ENCODE results near the gene RTEL1.
A peak's percentile ranks its signal among the peaks of the same experiment; 100 is the strongest.

RTEL1 gene

DNA sequence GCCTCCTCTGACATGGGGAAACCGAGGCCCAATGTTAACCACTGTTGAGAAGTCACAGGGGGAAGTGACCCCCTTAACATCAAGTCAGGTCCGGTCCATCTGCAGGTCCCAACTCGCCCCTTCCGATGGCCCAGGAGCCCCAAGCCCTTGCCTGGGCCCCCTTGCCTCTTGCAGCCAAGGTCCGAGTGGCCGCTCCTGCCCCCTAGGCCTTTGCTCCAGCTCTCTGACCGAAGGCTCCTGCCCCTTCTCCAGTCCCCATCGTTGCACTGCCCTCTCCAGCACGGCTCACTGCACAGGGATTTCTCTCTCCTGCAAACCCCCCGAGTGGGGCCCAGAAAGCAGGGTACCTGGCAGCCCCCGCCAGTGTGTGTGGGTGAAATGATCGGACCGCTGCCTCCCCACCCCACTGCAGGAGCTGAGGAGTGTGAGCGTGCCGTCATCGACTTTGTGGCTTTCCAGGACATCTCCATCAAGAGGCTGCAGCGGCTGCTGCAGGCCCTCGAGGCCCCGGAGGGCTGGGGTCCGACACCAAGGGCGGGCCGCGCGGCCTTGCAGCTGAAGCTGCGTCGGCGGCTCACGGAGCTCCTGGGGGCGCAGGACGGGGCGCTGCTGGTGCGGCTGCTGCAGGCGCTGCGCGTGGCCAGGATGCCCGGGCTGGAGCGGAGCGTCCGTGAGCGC is 39.9 kb downstream of the RTEL1 start:
- no peak for DNase-seq (ENCODE audit: low read depth)

DNA sequence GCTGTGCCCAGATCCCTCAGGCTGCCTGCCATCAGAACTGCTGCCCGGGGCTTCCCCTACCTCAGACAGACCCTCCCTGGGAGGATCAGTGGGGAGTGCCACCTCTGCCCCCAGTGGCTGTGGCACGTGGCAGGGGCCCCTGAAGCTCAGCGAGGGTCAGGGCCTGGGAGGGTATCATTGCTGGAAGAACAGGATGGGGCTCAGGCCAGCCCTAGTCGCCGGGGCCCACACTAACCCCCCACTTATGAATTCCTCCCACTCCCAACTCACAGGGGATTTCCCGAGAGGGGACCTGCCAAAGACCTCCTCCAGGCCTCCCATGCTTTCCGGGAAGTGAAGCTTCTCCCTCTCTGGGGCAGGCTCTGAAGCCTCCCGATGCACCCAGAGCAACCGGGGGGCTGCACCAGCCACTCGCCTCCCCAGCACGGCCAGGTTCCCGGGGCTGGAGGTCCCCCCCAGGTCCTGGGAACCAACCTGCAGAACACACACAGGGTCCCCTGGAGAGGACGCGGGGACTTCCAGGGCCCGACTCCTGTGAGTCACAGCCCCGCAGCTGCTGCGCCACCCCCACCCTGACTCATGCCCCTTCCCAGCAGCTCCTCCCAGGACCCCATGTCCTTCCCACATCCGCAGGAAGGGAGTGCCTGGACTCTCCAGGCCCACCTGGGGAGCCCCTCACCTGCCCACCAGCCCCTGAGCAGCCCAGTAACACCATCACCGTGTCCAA is 40.8 kb downstream of the RTEL1 start:
- DNase-seq (ENCODE audit: low read depth) = peak; percentile 42

DNA sequence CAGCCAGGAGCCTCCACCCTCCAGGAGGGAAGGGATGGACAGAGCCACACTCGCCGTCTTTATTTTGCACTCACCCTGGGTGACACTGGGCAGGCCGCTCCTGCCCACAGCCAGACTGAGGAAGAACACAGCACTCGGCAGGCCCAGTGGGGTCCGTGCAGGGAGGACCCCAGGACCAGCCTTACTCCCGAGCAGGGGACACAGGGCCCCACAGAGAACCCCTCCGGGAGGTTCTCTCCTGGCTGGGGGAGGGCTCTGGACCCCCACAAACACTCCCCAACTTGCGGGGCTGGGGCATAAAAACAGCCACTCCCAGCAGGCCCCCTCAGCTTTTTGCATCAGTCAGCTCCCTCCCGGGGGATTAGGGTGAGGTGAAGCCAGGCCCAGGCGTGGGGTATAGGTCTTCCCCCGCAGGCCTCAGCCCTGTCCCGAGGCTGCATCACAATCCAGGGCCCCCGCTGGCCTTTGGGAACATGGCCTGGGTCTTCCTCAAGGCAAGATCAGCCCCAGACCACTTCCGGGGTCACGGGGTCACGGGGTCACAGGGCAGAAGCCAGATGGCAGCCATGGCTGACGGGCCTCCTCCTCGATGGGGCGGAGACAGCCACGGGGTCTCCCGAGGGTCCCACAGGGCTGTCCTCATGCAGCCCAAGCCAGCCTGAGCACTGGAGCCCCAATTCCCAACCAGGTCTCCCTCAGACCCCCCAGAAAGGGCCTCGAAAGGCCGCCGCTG is 41.5 kb downstream of the RTEL1 start:
- no peak for DNase-seq (ENCODE audit: low read depth)

DNA sequence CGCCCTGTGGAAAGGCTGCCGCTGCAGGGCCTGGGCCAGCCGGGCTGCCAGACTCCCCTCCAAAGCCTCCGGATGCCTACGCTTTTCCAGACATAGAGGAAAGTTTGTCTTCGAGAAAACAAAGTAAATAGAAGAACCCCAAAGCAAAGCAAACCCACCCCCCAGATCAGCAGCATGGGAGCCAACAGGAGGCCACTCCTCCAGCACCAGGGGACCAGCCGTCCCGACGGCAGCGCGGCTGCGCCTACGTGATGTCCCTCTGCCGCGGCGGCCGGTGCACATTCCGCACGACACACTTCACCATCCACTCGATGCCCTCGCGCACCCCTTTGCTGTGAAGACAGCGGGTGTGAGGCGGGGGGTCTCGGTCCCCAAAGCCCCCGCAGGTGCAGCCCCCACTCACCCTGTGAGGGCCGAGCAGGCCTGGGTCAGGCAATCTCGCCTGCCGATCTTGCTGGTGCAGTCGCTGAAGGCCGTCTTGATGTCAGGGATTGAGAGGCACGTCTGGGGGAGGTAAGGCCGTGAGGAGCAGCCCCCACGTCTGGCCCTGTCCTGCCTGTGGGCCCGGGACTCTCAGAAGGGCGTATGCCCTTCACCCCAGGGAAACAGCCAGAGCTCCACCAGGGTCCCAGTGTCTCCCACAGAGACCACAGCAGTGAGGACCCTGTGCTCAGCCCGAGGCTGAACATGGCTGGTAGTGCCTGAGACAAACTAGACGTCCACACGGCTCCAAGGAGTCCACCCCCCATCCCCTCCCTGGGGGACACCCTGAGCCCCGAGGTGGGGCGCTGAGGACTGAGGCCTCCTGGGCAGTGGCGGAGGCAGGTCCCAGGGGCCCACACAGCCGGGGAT is 42.3 kb downstream of the RTEL1 start:
- no peak for DNase-seq (ENCODE audit: low read depth)

DNA sequence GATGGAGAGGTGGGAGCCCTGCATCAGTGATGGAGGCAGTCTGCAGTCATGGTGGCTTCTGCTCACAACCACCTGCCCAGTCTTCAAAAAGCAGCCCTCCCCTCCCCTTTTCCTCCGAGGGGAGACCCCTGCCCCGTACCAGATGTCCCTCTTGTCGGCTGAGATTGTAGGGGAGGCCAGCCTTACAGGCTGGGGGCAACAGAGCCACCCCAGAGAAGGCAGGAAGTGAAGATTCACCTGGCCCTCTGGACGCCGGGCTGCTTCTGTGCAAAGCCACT is 42.9 kb downstream of the RTEL1 start:
- no peak for DNase-seq (ENCODE audit: low read depth)

DNA sequence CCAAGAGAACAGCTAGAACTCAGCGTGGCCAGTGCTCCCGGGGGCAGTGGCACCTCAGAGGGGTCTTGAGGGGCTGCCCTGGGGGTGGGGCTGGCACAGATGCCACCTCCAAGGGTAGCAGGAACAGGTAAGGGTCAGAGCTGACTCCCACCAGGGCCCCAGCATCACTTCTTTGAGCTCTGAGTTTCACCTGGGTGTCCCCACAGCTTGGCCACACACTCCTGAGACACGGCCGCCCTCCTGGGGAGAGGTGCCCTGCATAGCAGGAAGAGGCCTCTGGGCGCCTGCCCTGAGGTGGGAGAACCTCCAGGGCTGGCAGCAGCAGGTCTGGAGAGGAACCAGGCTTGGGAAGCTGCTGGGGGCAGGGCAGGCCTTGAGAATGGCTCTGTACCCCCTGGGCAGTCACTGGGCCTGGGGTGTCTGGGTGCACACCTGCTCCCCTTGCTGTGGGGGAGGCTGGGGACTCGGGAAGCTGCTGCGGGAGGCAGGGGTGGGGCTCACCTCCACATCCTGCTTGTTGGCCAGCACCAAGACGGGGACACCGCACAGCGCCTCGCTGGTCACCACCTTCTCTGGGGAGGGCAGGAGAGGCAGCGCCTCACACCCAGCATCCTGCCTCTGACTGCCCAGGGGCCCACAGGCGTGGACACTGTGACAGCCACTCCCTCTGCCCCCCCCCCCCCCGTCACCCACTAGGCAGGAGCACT is 43.4 kb downstream of the RTEL1 start:
- no peak for DNase-seq (ENCODE audit: low read depth)

DNA sequence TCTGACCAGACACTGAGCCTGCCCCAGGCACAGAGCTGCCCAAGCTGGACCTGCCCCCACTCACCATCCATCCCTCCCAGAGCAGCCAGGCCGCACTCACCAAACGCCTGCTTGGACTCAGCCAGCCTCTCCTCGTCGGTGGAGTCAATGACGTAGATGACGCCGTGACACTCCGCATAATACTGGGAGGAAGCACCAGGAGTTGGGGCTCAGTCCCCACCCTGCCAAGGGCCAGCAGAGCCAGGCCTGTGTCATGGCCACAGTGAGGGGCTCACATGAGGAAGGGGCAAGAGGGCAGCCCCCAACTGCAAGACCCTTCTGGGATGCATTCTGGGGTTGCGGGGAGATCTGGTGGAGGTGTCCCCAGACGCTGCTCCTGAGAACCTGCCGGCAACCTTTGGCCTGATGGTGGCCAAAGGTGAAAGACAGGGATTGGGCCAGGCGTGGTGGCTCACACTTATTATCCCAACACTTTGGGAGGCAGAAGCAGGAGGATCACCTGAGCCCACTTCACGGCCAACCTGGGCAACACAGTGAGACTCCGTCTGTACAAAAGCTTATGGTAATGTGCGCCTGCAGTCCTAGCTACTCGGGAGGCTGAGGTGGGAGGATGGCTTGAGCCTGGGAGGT is 44.0 kb downstream of the RTEL1 start:
- DNase-seq (ENCODE audit: low read depth) = no peak

DNA sequence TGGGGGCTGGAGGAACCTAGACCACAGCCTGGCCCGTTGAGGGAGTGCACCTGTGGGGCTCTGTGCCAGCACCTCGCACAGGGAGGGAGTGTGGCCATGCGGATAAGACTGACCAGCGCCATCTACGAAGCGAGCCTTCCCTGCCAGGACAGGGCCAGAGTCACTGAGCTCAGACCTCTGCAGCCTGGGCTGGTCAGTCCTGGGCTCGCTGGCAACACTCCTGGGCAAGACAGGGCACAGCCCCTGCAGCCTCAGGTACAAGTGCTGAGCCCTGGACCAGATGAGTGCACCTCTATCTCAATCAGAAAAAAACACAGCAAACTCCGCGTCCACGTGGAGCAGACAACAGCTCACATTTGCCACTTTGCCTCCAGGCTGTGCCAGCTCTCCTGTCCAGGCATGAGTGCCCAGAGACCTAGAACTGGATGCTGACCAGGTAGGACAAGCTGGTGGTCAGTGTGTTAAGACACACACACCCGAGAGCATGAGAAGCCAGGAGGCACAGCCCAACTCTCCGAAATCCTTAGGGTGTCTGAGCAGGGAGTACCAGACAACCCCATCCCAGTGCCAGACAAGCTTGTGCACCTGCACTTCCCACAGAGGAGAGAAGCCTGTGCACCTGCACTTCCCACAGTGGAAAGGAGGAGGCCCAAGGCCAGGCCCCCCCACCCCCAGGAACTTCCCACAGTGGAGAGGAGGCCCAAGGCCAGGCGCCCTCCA is 44.8 kb downstream of the RTEL1 start:
- DNase-seq (ENCODE audit: low read depth) = no peak

DNA sequence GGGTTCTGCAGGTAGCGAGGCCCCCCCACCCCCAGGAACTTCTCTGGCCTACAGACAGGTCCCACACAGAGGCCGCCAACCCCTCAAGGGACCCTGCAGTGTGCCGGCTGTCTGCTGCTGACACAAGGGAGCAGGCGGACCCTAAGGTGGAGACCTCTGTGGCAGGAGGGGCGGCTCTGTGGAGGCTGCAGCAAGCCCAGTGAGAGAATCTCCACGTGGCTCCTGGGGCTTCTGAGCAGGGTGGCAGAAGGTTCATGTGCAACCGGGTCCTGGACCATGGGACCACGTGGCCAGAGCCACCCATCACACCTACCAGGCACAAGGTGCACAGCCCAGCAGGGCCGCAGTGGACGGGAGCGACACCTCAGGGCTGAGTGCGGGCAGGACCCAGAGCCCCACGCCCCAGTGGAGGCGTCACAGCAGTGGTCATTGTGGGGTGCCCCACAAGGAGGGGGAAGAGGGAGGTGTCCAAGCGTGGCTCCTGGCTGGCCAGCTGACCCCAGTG is 45.4 kb downstream of the RTEL1 start:
- no peak for DNase-seq (ENCODE audit: low read depth)

DNA sequence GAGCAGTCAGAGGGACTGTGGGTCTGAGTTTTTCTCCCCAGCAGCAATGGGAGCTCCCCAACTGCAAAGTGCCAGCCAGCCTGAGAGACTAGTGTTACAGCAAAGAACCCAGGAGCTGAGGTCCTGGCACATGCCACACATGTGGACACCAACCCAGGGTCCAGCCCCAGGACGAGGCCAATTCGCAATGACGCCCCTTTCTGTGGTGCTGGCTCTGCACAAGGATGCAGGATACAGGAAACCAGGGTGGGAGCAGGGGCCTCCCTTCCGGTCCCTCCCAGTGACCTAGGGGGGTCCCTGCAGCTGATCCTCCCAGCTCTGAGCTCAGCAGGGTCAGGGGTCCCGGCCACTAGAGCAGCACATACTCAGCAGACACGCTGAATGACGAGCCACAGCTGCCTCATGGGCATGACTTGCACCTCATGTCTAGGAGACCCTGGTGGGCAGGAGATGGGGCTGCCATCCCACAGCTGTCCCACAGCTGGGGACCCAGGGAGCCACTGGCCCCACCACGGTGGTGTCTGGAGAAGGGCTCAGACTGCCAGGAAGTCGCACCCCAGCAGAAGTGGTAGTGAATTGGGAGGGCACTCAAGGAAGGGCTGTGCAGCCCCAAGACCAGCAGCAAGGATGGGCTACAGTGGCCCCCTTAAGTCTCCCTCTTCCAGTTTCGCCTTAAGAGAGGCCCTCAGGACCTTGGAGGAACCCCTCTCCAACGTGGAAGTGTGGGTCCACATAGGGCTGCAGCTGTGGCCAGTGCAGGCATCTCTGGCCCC is 46.0 kb downstream of the RTEL1 start:
- DNase-seq (ENCODE audit: low read depth) = no peak

DNA sequence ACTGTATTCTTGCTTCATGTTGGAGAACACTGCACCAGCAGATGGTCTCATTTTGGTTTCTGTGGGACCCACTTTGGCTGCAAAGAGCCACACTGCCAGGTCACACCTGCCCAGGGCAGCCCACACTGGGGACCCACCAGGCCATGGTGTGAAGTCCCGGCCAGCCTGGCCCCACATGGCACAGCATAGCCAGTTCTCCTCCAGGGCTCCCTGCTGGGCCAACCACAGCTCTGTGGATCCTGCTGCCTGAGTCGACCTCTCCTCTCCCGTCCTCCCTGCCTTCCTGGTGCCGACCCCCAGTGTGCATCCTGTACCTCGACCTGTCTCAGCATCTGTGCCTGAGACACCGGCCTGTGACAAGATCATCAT is 46.6 kb downstream of the RTEL1 start:
- no peak for DNase-seq (ENCODE audit: low read depth)

DNA sequence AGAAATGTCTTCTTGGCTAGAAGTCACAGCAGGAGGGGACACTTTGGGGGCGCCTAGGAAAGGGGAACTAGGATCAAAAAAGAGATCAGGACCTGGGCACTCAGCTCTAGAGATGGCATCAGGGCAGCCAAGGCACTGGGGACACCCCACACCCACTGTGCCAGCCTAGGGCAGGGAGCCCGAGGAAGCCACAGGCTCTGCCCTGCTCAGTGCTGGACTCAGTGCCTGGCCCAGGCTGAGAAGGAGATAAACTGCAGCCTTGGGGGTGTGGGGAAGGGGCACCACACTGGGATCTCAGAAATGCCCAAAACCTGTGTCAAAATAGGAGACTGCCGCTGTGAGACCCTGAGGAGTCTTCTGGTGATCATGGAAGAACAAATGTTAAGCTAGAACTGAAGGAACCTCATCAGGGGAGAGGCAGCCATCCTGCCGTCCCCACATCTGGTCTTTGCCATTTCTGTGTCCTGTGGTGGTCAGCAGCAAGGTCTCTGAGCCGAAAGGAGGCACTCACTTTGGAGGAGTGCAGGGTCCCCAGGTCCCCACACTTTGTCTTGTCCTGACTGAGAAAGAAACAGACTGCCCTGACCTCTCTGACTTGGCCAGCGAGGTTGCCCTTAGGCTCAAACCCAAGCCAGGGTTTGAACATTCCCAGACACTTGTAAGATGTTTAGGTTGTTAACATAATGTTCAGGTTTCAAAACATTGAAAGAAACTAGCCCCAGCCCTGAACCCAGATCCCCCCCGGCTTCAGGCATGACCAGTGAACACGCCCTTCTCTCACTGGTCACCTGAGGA is 47.3 kb downstream of the RTEL1 start:
- no peak for DNase-seq (ENCODE audit: low read depth)

DNA sequence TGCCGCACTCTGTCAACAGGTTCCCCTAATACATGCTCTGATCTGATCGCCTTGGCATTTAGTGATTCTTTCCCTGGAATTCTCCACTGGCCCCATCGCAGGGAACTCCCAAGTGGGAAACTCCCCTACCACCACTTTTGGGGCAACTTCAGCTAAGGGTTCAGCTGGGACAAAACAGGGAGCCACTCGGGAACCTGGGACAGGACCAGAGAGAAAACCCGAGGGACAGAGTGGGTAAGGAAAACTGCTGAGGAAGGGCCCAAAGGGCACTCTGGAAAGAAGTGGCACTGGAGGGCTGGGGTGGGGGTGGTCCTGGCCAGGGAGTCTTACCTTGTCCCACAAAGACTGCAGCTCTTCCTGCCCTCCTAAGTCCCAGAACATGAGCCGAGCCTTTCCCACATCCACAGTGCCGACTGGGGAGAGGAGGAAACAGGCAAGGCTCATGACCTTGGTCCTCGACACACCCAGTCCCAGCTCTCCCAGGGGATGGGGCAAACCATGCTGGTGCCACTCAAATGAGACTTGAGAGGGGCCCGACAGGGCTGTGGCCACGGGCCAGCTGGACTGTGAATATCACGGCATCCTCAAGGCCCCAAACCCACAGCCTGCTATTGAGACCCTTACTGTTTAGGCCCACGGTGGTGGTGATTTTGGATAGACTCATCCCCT is 48.0 kb downstream of the RTEL1 start:
- no peak for DNase-seq (ENCODE audit: low read depth)

DNA sequence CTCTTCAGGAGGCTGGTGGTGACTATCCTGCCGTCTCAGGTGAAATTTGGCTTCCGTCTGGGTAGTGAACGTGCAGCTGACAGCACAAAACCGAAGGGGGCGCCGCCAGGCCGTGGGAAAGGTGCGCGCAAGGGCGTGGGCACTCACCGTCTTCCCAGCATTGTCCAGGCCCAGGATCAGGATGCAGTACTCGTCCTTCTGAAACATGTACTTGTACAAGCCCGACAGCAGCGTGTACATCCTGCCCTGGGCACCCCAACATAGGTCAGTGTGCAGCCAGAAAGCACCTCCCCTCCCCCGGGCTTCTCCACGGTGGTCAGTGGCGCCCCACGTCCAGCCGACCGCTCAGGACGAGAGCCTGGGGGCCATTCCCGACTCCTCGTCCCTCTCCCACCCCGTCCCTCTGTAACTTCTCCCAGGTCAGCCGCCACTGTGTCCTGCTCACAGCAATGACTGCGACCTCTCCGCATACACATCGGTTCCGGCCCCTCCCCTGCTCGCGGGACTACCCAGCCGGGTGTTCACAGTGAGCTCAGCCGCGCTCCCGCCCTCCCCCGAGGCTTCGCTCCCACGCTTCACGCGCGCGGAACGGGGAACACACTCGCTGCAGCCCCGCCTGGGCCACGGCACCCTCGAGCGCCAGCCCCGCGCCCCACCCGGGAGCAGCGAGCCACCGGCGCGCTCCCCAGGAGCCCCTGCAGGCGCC is 48.9 kb downstream of the RTEL1 start:
- no peak for DNase-seq (ENCODE audit: low read depth)

DNA sequence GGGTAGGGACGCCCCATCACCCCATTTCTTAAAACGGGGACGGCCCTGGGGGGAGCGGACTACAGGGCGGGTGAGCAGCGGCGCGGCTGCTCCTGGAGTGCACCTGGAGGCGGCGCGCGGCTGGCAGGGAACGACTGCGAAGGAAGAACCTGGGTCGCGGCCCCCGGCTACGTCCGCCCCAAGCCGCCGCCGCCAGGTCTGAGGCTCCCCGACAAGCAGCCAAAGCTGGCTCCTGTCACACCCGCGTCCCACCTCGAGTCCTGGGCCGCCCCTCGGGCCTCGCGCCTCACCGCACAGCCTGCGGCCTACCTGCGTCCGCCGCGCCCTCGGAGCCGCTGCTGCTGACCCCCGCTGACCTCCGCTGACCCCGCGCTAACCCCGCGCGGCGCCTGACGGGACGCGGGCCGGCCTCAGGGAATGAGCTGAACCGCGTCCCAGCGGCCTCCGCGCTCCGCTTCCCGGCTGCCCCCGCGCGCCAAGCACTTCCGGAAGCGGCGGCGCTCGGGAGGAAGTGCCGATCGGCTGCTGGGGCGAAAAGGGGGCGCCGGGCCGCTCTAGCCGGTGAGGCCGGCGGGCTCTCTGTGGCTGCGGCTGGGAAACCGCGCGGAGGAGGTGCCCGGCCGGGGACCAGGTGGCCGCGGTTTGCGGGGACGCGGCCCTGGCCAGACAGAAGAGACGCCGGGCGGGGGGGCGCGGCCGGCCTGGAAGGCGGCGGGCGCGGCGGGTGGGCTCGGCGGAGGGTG is 49.6 kb downstream of the RTEL1 start, which contains the start of the genes ARFRP1 and ZGPAT:
Gene ARFRP1, minus strand, starts transcription at position 419 of the 743 bp plus-strand sequence. CDS start 885 bp downstream, outside the sequence.
Gene ZGPAT, plus strand, starts transcription at position 482 of the 743 bp plus-strand sequence. CDS start 542 bp downstream, outside the sequence.
- peak; percentile 84 for DNase-seq (ENCODE audit: low read depth)

DNA sequence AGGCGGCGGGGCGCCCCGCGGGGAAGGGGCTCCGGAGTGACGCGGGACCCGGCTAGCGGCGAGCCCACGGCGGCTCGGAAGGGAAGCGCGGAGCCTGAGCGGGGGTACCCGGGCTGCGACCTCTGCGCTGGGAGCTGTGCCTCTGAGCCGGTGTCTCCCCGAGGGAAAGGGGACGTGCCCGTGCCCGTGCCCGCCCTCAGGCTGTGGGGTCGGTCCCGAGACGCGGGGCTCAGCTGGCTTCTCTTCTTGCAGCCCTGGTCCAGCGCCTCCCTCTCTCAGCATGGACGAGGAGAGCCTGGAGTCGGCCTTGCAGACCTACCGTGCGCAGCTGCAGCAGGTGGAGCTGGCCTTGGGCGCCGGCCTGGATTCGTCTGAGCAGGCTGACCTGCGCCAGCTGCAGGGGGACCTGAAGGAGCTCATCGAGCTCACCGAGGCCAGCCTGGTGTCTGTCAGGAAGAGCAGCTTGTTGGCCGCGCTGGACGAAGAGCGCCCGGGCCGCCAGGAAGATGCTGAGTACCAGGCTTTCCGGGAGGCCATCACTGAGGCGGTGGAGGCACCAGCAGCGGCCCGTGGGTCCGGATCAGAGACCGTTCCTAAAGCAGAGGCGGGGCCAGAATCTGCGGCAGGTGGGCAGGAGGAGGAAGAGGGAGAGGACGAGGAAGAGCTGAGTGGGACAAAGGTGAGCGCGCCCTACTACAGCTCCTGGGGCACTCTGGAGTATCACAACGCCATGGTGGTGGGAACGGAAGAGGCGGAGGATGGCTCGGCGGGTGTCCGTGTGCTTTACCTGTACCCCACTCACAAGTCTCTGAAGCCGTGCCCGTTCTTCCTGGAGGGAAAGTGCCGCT is 50.4 kb downstream of the RTEL1 start:
- no peak for DNase-seq (ENCODE audit: low read depth)

Measured in stimulated activated CD8-positive, alpha-beta memory T cell treated with anti-CD3 and anti-CD28 coated beads, Interleukin-4, amount 100 ng/mL, for 24 hours (primary cell).